Naive thymus-derived CD4-positive, alpha-beta T cell (primary cell): ENCODE results near the gene CCDC47. TPM values are rescaled to one million over a fixed set of nuclear protein-coding genes. Genes with fewer than 3 reads are reported as not detected.

Experiments used
- polyA plus RNA-seq, 2 donors: library from polyadenylated mRNA; unstranded; fragments of 300-500 nt; fragmentation: Illumina TruSeq; gene quantifications; one replicate each; pipeline ENCODE4 v1.2.3, GENCODE V29; 2021
- total RNA-seq, 6 experiments: library from RNA in 5 of 6; stranded (reverse) in 5 of 6; gene quantifications; 1 replicate in 5 of 6; 2 replicates in 1 of 6; pipeline ENCODE4 v1.2.3 and lab custom pipeline; 2021 to 2026

The CCDC47 gene
- total and polyA plus RNA-seq, 7 experiments from 2014 or later = 31.8 to 62.9 (median 34.7) TPM

Other genes starting within 250 kb of the CCDC47 start
- gene DCAF7, start 223.1 kb downstream of the CCDC47 start, total RNA-seq = 100 to 1,000 TPM in 1 of 5 experiments, 10 to 100 TPM in 4; 26.0 to 128 (median 70.0) TPM
- 10 to 100 TPM; 56.0 to 83.0 TPM for gene DCAF7, start 223.1 kb downstream of the CCDC47 start, polyA plus RNA-seq
- 10 to 100 TPM; 11.1 to 20.3 (median 15.2) TPM for gene TACO1, start 172.7 kb downstream of the CCDC47 start, total RNA-seq
- gene TACO1, start 172.7 kb downstream of the CCDC47 start, polyA plus RNA-seq = 10 to 100 TPM; 20.4 to 21.2 TPM
- 100 to 1,000 TPM in 1 of 5 experiments, 10 to 100 TPM in 4; 37.5 to 105 (median 85.5) TPM for gene MAP3K3, start 151.2 kb downstream of the CCDC47 start, total RNA-seq
- gene MAP3K3, start 151.2 kb downstream of the CCDC47 start, polyA plus RNA-seq = 10 to 100 TPM; 29.4 to 45.2 TPM
- 100 to 1,000 TPM; 575 to 937 (median 595) TPM for gene LIMD2, start 73.5 kb downstream of the CCDC47 start, total RNA-seq
- 100 to 1,000 TPM; 542 to 792 TPM for gene LIMD2, start 73.5 kb downstream of the CCDC47 start, polyA plus RNA-seq
- gene STRADA, start 31.8 kb downstream of the CCDC47 start, total RNA-seq = 10 to 100 TPM; 51.0 to 69.7 (median 54.2) TPM
- gene STRADA, start 31.8 kb downstream of the CCDC47 start, polyA plus RNA-seq = 10 to 100 TPM; 19.9 to 24.2 TPM
- 100 to 1,000 TPM; 101 to 192 (median 139) TPM for gene DDX42, start 573 bp upstream of the CCDC47 start, total RNA-seq
- gene DDX42, start 573 bp upstream of the CCDC47 start, polyA plus RNA-seq = 10 to 100 TPM; 11.8 to 24.4 TPM
- 100 to 1,000 TPM in 3 of 5 experiments, 10 to 100 TPM in 2; 68.4 to 153 (median 105) TPM for gene PSMC5, start 53.8 kb upstream of the CCDC47 start, total RNA-seq
- gene PSMC5, start 53.8 kb upstream of the CCDC47 start, polyA plus RNA-seq = 100 to 1,000 TPM; 153 to 162 TPM
- 10 to 100 TPM; 38.1 to 66.2 (median 55.8) TPM for gene FTSJ3, start 54.1 kb upstream of the CCDC47 start, total RNA-seq
- 10 to 100 TPM; 22.1 to 44.4 TPM for gene FTSJ3, start 54.1 kb upstream of the CCDC47 start, polyA plus RNA-seq
- 100 to 1,000 TPM; 102 to 148 (median 109) TPM for gene SMARCD2, start 69.1 kb upstream of the CCDC47 start, total RNA-seq
- 100 to 1,000 TPM in 1 of 2 donors, 10 to 100 TPM in 1; 61.5 to 112 TPM for gene SMARCD2, start 69.1 kb upstream of the CCDC47 start, polyA plus RNA-seq
- 1 to 10 TPM in 2 of 5 experiments, not detected in 3; 4.2 to 5.3 TPM for gene CSH2, start 100.1 kb upstream of the CCDC47 start, total RNA-seq
- not detected for gene CSH2, start 100.1 kb upstream of the CCDC47 start, polyA plus RNA-seq
- not detected for gene GH2, start 108.3 kb upstream of the CCDC47 start, total RNA-seq
- gene GH2, start 108.3 kb upstream of the CCDC47 start, polyA plus RNA-seq = not detected
- 10 to 100 TPM in 1 of 5 experiments, 1 to 10 TPM in 1, not detected in 3; 8.2 to 11.3 TPM for gene CSH1, start 123.0 kb upstream of the CCDC47 start, total RNA-seq
- not detected for gene CSH1, start 123.0 kb upstream of the CCDC47 start, polyA plus RNA-seq
- not detected for gene CSHL1, start 137.7 kb upstream of the CCDC47 start, total RNA-seq
- not detected for gene CSHL1, start 137.7 kb upstream of the CCDC47 start, polyA plus RNA-seq
- gene GH1, start 145.2 kb upstream of the CCDC47 start, total RNA-seq = under 1 TPM in 2 of 5 experiments, not detected in 3; 0.58 to 0.66 TPM
- not detected for gene GH1, start 145.2 kb upstream of the CCDC47 start, polyA plus RNA-seq
- 10 to 100 TPM; 11.8 to 44.9 (median 15.1) TPM for gene CD79B, start 158.7 kb upstream of the CCDC47 start, total RNA-seq
- gene CD79B, start 158.7 kb upstream of the CCDC47 start, polyA plus RNA-seq = 10 to 100 TPM; 34.5 to 42.2 TPM
- under 1 TPM in 4 of 5 experiments, not detected in 1; 0.03 to 0.15 (median 0.07) TPM for gene SCN4A, start 199.3 kb upstream of the CCDC47 start, total RNA-seq
- not detected for gene SCN4A, start 199.3 kb upstream of the CCDC47 start, polyA plus RNA-seq
- gene PRR29, start 224.8 kb upstream of the CCDC47 start, total RNA-seq = 1 to 10 TPM in 1 of 5 experiments, under 1 TPM in 2, not detected in 2; 0.29 to 2.8 (median 0.40) TPM
- 1 to 10 TPM; 5.5 to 6.0 TPM for gene PRR29, start 224.8 kb upstream of the CCDC47 start, polyA plus RNA-seq
- gene ICAM2, start 247.0 kb upstream of the CCDC47 start, total RNA-seq = 100 to 1,000 TPM in 2 of 5 experiments, 10 to 100 TPM in 3; 60.9 to 132 (median 92.3) TPM
- 100 to 1,000 TPM; 400 to 414 TPM for gene ICAM2, start 247.0 kb upstream of the CCDC47 start, polyA plus RNA-seq